HG03108 (cell line): Measurements from ENCODE around the gene JHY.
"Not testable (repeated sequence)": the region's sequence is repeated elsewhere in the genome, so short reads cannot be mapped to it uniquely, and the experiment has no call there.

ENCODE experiments used
- ATAC-seq: cut with Tn5 transposase; IDR thresholded peaks from one replicate; pipeline ENCODE4 v1.9.1; 2021; ENCODE audit warnings: moderate library complexity; ENCODE audit not compliant: unreplicated experiment

Gene JHY

DNA sequence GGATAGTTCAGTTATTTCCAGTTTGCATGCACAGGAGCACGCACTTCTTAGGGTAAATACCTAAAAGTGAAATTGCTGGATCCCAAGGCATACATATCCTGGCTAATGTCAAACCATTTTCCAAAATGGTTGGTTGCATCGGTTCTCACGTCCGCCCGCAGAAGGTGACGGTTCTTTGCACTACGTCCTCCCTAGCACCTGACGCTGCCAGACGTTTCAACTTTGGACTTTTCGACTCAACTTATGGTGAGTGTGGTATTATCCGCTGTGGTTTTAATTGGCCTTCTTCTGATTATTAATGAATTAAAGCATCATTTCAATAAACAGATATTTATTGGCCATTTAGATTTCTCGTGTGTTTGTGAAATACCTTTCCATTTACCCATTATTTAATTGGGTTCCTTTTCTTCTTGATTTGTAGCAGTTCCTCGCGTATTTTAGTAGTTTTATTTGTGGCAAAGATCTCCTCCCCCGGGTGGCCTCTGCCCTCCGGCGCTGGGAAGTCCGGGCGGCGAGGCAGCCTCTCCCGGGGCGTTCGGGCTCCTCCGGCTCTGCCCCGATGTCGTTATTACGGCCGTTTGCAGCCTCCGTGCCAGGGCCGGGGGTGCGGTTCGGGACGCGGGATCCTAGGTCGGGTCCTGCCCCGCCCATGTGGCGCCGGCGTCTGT, at the start of gene JHY:
JHY (plus strand) TSS at position 571 of the 668 bp plus-strand sequence. CDS start 3,091 bp downstream, outside the sequence.
- no peak for ATAC-seq

DNA sequence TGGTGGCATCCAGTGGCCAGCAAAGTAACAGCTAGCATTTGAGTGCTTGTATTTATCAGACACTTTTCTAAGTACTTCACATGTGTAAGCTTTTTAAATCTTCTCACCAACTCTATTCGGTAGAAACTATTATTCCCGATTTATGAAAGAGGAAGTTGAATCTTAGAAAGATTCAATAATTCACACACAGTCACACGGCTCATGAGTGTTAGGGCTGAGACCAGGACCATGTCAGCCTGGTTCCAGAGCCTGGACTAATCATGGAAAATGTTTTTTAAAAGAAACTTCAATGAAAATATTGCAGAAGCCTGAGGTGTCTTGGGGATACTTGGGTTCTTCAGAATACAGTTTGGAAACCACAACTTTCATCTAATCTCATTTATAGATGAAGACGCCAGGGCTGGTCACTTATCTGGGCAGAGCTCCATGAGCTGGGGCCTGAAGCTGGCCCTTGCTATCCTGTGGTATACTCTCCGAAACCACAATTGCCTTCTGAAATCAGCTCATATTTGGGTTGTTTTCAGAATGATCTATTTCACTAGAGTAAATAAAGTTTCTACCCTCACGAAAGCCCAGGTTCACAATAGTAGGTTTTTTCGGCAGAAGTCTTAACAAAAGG, 48.6 kb upstream of the JHY start:
- no peak for ATAC-seq

DNA sequence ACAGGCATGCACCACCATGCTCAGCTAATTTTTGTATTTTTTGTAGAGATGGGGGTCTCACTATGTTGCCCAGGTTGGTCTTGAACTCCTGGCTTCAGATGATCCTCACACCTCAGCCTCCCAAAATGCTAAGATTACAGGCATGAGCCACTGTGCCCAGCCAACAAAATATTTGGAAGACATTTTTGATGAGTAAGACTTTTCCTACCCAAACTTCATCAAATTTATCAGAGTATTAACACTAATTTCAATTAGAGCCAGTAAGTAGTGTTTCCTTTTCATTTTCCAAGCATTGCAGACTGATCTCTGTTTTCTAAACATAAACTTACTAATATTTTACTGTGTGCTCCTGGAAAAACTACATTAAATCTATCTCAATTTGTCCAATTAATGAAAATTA, 45.6 kb upstream of the JHY start:
- ATAC-seq, result no peak

DNA sequence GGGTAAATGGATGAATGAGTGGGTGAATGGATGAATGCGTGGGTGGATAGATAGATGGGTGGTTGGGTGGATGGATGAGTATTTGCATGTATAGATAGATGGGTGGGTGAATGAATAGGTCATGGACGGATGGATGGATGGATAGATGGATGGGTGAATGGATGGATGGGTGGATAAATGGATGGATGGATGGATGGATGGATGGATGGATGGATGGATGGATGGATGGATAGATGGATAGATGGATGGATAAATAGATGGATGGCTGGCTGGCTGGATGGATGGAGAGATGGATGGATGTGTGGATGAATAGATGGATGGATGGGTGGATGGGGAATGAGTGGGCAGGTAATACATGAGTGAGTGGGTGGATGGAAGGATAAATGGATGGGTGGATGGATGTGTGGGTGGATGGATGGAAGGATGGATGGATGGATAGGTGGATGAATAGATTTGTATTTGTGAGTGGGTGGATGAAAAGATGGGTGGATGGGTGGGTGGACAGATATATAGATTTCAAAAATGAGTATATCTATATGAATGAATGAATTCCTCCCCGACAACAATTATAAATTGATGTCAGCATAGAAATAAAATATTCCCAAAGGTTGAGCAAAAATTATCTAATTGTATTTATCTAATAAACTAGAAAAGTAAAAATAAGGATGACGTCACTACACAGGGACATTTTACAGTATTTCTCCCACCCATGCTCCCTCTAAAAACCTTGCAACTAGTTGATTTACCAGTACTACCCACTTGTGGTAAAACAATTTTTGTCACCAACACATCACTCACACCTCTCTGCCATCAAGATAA, 44.8 kb upstream of the JHY start:
- ATAC-seq, result no peak

DNA sequence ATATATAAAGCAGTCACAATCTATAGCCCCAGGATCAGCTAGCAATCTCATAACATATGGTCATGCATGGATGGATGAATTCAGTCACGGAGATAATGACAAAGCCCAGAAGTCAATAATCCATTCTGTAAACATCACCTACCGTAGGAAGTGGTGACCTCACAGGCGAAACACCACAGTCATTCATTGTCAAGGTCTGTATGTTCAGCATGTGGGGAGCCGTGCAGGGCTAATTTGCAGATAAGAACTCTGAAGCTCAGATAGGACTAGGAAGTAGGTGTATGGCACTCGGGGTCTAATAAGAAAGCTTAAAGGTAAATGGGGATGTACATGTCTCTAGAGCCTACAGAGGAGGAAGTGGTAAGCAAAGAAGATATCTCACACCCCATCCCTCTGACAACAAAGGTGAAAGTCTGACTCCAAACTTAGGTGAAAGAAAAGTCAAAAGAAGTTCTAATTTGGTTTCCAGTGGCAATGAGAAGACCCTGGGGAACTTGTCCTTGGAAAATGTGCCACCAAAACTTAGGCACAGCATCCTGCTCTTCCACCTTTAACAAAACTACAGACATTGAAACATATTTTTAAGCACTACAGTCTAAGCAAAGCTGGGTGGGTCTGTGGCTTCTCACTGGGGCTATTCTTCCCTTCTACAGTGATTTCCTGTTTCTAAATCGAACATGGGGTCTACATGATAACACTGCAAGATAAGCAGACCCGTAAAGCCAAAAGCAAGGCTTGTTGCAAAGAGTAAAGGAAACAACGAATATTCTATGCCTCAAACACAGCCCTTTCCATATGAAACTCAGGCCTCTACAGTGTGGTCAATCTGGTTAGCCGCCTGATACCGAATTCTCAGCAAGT, 39.0 kb upstream of the JHY start:
- ATAC-seq, result no peak

DNA sequence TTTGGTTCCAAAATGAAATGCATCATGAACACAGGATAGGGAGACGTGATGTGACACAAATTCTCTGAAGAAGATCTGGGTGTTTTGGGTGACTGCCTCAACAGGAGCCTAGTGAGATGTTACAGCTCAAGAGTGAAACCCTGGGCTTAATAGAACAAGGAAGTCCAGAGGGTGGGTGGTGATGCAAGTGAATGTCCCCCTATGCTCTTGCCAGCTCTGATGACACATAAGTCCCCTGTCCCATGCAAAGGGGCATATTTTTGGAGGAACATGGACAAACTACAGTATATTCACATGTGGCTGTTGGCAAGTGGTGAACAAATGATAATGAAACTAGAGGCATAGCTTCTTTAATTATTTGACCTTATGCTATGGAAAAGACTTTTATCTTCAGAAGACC, 35.1 kb upstream of the JHY start:
- no peak for ATAC-seq

DNA sequence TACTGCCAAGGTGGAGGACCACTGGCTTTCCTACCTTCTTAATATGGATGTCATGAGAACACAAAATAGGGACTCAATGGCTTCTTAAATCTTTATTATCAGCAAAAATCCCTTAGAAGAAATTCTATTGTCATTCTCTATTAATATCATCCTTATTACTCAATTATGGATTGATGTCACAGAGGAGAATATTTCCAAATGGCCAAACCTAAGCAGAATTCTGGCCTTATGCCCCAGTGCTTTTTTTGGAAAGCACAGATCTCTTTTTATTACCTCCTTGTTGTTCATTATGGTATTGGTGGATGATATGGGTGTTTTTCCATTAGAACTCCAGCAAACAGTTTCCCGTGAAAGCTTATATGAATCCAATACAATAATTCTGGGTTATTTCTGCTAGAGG, 34.4 kb upstream of the JHY start:
- ATAC-seq, result no peak

DNA sequence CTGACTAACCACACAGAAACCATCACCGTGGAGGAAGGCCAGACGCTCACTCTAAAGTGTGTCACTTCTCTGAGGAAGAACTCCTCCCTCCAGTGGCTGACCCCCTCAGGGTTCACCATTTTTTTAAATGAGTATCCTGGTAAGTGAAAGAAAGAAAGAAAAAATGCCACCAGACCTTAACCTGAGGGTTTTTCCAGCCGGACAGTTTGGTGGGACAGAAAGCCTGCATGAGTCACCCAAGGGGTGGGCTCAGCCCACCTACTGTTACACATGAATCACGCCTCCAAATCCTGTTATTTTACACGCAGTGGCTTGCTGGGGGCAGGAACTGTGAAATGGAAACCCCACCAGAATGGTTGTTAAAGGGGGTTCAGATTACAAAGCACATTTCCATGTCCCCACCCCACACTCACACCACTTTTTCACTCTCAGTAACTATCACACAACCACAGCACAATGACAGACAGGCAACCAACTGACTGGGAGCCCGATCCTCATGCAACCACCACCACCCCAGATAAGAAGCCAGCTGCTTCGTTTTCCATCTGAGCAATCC, 32.4 kb upstream of the JHY start:
- ATAC-seq, result no peak

DNA sequence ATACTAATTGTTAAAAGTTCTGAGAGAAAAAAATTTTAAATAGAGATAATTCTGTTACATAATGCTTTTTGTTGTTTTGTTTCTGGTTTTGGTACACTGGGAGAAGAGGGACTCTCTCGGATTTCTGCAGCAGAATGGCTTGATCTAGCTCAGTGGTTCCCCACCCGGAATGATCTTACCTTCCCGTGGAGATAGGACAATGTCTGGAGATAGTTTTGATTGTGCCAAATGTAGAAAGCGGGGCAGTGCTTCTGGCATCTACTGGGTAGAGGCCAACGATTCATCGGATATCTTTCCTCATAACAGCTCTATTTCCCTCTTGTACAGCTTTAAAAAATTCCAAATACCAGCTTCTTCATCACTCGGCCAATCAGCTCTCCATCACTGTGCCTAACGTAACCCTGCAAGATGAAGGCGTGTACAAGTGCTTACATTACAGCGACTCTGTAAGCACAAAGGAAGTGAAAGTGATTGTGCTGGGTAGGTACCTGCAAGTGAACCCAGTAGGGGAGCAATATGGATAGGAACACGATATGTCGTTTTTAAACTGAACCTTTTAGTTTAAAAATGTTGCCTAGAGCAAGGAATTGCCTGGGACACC, 31.1 kb upstream of the JHY start:
- ATAC-seq, result no peak

DNA sequence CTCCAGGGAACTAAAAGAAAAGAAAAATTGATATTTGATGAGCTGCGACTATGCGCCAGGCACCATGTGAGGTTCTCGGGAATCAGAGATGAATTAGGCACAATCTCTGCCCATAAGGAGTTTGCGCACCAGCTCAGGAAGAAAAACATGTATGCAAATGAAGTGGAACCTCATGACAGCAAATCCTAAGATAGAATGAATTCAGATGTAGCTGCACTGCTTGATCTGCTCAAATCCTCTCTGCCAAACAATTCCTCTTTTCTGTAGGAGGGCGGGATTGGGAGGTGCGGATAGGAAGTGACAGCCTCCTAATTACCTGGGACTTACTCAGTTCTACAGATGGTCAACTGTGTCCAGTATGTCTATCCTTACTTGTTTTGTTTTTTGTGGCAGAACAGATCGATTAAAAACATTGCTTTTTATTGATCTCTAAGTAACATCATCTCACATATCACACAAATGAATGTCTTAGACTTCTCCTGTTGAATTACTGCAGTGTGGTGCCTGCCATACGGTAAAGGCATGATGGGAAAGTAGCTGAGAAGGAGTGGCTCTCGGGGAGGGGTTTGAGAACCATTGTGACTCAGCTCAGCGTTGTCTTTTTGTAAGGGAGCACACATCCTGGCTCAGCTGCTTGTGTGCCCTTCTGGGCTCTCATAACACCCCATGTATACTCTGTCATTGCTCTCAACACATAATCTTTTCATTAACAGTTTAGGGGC, 30.3 kb upstream of the JHY start:
- no peak for ATAC-seq

DNA sequence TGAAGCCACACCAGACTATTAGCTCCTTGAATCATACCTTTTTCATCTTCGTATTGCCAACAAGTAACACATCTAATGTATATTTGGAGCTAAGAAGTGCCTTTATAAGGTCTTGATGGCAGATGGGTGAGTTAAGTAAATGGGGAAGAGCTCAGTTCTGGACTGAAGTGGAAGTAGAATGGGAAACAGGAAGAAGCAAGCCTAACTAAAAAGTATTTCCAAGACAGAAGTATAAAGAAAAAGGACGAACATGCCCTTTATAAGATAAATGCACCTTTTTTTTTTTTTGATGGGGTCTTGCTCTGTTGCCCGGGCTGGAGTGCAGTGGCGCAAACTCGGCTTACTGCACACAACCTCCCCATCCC, 29.8 kb upstream of the JHY start:
- no peak for ATAC-seq

DNA sequence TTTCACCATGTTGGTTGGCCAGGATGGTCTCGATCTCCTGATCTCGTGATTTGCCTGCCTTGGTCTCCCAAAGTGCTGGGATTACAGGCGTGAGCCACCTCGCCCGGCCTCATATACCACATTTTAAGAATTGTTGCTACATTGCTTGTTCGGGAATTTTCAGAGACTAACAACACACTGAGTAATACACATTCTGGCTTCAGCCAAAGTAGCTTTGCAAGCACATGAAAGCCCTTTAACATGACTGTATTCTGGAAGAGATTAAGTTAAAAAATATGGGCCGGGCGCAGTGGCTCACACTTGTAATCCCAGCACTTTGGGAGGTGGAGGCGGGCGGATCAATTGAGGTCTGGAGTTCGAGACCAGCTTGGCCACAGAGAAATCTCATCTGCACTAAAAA, 29.3 kb upstream of the JHY start:
- no peak for ATAC-seq

DNA sequence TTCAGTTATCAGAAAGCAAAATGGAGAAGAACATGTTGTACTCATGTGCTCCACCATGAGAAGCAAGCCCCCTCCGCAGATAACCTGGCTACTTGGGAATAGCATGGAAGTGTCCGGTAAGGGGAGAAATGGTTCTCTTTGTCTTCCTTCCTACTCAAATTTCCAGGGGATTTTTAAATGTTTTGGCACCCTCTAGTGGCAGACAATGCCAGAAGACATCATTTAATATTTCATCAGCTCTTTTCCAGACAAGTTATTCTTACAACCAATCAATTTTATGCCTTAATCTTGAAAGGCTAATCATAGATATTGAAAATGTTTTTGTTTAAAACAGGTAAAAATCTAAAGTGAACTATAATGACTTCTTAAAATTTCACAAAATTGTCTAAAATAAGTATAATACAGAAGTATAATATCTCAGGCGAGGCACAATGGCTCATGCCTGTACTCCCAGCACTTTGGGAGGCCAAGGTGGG, 28.6 kb upstream of the JHY start:
- ATAC-seq, result no peak

DNA sequence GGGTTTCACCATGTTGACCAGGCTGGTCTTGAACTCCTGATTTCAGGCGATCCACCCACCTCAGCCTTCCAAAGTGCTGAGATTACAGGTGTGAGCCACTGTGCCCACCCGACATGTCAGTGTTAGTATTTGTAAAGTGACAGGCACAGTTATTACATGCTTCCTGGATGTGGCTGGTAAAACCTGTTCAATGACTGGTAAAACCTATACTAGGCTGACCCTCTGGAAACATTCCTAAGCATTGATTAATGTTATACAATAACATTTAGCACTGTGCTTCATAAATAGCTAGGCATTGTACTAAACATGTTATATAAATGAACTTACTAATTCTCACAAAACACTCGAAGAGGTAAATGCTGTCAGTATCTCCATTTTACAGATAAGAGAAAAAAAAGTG, 20.9 kb upstream of the JHY start:
- ATAC-seq, result no peak

DNA sequence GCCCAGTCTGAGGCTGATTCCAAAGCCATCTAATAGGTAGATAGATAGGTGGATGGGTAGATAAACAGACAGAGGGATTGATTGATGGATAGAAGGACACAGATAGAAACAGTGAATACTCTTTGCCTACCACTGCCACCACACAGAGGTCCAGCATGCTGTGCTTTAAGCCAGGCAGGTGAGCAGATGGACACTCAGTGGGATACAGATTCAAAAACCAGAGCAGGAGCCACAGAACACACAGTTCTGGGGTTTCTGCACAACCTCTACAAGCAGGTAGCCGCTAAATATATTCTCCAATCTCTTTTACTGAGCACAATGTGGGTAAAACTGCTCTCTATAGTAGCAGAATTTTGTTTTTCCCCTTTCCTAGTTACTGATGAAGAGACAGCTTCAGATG, 20.5 kb upstream of the JHY start:
- no peak for ATAC-seq

DNA sequence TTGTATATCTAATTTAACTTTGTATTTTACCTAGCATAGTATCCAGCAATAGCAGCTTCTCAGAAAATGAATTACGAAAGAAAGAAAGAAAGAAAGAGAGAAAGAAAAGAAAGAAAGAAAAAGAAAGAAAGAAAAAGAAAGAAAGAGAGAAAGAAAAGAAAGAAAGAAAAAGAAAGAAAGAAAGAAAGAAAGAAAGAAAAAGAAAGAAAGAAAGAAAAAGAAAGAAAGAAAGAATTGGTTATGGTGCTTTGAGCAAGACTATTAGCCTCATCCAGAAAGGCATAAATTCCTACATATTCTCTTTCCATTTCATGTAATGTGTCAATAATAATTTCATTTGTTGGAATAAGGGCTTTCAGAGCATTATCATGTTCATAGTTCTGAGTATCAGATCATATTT, 19.4 kb upstream of the JHY start:
- ATAC-seq, result not testable (repeated sequence)

DNA sequence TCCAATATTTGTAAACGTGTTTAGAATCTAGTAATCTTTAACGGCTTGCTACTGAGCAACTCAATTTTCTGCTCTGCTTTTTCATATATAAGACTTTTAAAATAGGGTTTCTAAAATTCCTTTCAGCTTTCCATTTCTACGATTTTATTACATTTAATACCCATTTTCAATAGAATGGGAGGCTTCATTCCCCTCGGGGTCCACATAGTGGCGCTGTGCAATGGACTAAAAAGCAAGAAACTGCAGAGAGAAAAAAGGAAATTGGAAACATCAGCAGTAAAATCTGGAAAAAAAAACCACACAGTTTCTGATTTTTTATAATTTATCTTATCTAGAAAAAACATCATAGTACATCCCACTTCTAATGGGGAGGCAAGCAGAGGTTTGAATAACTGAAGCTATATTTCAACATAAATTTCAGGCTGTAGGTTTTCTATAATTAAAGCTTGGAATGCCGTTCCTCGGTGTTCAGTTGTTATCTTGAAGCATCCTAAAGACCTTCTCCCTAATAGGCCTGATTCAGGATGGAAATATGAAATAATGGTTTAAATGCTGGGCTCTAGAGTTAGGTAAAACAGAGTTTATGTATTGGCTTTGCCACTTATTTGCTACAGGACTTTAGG, 18.7 kb upstream of the JHY start:
- ATAC-seq, result no peak

DNA sequence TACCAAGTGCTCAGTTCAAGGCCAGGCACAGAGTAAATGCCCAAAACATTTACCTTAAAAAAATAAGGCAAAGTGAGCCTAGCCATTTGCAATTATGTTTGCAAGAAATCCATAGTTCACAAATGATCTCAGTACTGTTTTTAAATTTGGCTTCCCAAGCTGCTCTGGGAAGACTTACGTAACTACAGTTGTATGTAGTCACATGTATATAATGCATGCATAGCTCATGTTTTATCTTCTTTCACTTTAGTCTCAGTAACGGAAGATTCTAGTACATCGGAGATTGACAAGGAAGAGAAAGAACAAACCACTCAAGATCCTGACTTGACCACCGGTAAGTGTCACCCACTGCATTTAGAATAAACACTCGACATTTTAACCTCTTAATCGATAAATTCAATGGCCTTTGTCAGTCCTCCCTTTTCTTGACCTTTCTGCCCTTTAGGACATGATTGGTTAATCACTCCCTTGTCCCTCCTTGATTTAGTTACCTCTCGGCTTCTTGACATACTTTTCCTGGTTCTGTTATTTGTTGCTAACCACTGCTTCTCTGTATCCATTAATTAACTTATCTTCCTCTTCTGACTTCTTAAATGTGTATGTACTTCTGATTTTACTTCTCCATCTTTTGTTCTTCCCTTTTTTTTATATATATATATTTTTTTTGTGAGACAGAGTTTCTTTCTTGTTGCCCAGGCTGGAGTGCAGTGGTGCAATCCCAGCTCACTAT, 18.0 kb upstream of the JHY start:
- no peak for ATAC-seq

DNA sequence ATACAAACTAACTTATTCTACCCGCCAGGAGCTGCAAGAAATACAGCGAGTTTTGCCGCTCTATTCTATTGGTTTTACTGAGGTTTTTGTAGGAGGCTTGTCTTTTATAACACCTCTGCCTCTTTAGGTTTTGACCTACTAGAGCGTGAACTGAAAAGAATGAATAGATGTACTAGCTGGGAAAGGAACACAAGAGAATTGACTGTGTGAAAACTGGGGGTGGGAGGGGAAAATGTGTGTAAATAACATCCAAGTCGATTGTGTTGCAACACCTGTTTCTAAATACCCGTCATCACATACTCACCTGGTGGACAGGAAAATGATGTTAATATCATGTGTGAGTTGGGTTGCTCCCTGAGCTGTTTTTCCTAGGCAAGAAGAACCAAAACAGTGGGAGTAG, 12.9 kb upstream of the JHY start:
- no peak for ATAC-seq
